ENCODE results near the gene KIF6.

- TF ChIP-seq CTCF (IDR thresholded peaks at IDR 0.05) = no peak
- no peak for TF ChIP-seq EZH2 (IDR thresholded peaks at IDR 0.05)
- TF ChIP-seq EZH2phosphoT487 (IDR thresholded peaks at IDR 0.05) = no peak
Measured at GRCh38 chr6:39303425-39304153, 421.6 kb downstream of the KIF6 start.

Measured in neural progenitor cell (in vitro differentiated cells).